Measurements from ENCODE around the gene TMEM37. TPM values are rescaled to one million over a fixed set of nuclear protein-coding genes. Genes with fewer than 3 reads are reported as not detected.
A peak's percentile ranks its signal among the peaks of the same experiment; 100 is the strongest.

The TMEM37 gene
- total and polyA plus RNA-seq, 2 of the 8 experiments (the other 6 are each of a cell fraction or from before 2014, with no cell fraction given), result 11.0 to 16.2 TPM

- TF ChIP-seq E2F6 (IDR thresholded peaks at IDR 0.05), result peak; percentile 72
- peak; percentile 25 for TF ChIP-seq KDM4A (IDR thresholded peaks at IDR 0.05; ENCODE audit: low read depth, low read length, severe bottlenecking)
- no peak for TF ChIP-seq CBX8 (IDR thresholded peaks at IDR 0.05; ENCODE audit: borderline replicate concordance, low read depth, low read length)
- TF ChIP-seq ASH2L (IDR thresholded peaks at IDR 0.05; ENCODE audit: low read length), result no peak
- TF ChIP-seq BRCA1 (IDR thresholded peaks at IDR 0.05; ENCODE audit: low read depth, low read length), result no peak
- TF ChIP-seq HDAC6 (IDR thresholded peaks at IDR 0.05; ENCODE audit: low read depth, low read length), result no peak
- no peak for TF ChIP-seq GTF2F1 (IDR thresholded peaks at IDR 0.05; ENCODE audit: borderline replicate concordance, low read depth, low read length)
- no peak; the same call in 1 of the 2 replicates for TF ChIP-seq POLR2AphosphoS5 (IDR thresholded peaks at IDR 0.05; ENCODE audit: low read depth, low read length)
- TF ChIP-seq KDM1A (IDR thresholded peaks at IDR 0.05; ENCODE audit: borderline replicate concordance, low read length), result peak; percentile 85; the same call in 1 of the 2 replicates
- peak; percentile 62 for TF ChIP-seq NANOG (IDR thresholded peaks at IDR 0.05; ENCODE audit: insufficient read depth, low read depth, low read length, poor library complexity, severe bottlenecking)
- no peak for TF ChIP-seq RFX5 (IDR thresholded peaks at IDR 0.05; ENCODE audit: borderline replicate concordance, low read depth, low read length)
- TF ChIP-seq CREB1 (IDR thresholded peaks at IDR 0.05), result no peak
- no peak for TF ChIP-seq TAF7 (optimal IDR thresholded peaks at IDR 0.05; ENCODE audit: borderline replicate concordance, low read depth, low read length)
- TF ChIP-seq RBBP5 (IDR thresholded peaks at IDR 0.05; ENCODE audit: borderline replicate concordance, low read depth, low read length), result peak; percentile 81; the same call in 1 of the 2 replicates
- no peak for TF ChIP-seq CBX5 (IDR thresholded peaks at IDR 0.05; ENCODE audit: low read depth, low read length)
- no peak for TF ChIP-seq RNF2 (IDR thresholded peaks at IDR 0.05; ENCODE audit: borderline replicate concordance, low read depth, low read length, missing control alignments, poor library complexity, severe bottlenecking)
Measured at GRCh38 chr2:119431155-119431975, at the start of gene TMEM37 (continued).
